ENCODE results near the gene FXYD2.

FXYD2 gene

GRCh38 chr11:117795638-117796455 lies 28.7 kb downstream of the FXYD2 start:
- no peak for DNase-seq

DNA sequence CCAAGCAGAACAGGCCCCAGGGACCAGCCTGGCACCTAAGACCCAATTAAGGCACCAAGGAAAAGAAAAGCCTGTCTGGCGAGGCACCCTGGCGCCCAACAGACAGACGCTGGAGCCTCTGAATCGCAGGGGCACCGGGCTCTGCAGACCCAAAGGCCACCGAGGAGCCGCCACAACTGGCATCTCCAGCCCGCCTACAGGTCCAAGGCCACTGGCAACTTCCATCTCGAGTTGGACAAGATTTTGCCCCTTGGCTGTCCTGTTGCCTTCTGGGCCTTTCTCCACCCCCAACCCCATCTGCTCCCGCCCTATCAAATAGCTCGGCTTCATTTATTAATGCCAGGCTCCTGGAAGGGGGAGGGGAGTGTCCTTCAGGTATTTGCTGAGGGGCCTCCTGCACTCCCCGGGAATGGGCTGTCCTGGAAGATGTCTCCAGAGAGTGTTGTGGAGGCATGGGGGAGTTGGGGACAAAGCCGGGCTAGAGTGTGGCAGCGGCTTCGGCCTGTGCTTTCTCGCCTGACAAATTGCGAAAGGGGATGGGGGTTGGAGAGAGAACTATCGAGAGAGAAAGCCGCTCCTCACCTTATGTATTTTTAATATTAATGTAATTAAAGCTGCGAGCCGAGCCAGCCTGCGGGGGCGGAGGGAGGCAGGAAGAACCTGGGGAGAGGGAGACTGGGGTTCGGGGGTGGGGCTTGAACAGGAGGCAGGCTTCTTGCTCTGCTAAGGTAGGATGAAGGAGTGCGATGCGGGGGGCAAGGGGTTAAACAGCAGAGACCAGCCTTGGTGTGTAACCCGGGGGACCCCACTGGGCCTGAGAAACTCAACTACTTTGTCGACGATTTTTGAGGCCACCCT lies 29.5 kb downstream of the FXYD2 start:
- DNase-seq: no peak

GRCh38 chr11:117794135-117794534 lies 30.4 kb downstream of the FXYD2 start:
- DNase-seq: no peak

- no peak for DNase-seq
These were observed 31.0 kb downstream of the FXYD2 start for GRCh38 chr11:117793583-117793982.

- DNase-seq: no peak
These were observed 31.6 kb downstream of the FXYD2 start for GRCh38 chr11:117792992-117793391.

GRCh38 chr11:117792241-117792640 lies 32.3 kb downstream of the FXYD2 start:
- DNase-seq: no peak

- peak; percentile 20 for DNase-seq
These were observed 34.3 kb downstream of the FXYD2 start for GRCh38 chr11:117790279-117790678.

DNA sequence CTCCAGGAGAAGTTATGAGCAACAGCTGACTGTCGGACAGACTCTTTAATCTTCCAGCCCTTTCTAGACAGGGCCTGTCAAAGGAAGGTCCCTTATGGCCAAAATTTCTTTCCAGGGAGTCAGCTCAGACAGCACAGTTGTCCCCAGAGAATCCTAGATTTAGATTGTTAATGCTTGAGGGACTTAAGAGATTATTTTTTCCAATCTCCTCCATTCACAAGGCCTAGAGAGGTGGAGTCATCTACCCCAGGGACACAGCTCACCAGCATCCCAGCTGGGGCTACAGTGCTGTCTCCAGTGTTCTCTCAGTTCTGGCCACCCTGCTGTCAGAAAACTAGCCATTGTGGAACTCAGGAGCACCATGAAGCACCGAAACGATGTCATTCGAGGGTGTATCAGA lies 35.3 kb downstream of the FXYD2 start:
- DNase-seq: no peak

DNA sequence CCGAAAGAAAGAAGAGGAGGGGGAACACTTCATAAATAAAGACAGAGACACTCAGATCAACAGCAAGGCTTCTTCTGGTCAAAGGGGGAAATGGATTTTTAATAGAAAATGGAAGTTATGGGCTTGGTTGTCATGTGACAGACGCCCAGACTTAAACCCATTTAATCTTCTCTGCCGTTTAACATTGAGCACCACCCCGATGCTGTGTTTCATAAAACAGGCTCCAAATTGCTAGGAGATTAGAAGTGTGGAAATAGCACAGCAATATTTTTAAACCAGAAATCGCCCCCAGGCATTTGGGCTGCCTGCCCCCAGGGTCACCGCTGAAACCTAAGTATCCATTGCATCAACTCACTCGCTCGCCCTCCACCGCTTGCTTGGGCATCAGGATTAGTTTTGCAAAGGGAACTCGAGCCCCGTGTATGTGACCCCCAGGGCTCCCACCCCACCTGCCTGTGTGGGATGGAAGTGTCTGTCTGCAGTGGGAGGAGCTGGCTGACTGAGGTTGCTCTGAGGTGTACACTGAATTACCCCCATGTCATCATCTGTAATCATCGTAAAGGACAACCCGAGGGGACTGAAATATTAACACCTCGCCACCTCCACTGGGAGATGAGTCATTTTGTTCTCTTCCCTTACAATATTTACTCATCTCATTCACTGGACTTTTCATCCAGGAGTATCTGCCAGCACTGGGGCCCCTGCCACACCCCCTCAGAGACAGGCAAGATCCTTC lies 38.2 kb downstream of the FXYD2 start:
- peak; percentile 62 for DNase-seq

DNA sequence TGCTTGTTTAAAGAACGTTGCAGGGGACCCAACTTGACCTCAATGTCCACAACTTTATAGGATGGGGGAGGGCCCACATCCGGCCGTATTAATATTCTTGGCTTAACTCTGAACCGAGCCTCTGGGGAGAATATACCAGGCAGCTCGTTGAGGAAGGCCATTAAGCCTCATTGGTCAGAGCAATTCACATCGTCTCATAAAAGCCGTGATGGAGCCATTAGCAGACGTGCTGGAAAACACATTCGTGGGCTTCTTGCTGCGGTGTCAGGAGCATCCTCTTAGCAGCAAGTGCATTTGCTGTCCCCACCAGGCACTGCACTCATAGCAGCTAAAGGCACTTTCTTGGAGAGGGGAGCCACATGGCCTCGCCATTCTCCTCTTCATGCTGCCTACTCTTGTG lies 42.4 kb downstream of the FXYD2 start:
- no peak for DNase-seq

GRCh38 chr11:117781627-117782026 lies 42.9 kb downstream of the FXYD2 start:
- no peak for DNase-seq

GRCh38 chr11:117780456-117780855 lies 44.1 kb downstream of the FXYD2 start:
- DNase-seq: no peak

- DNase-seq: no peak
These were observed 50.0 kb downstream of the FXYD2 start for GRCh38 chr11:117774553-117774952.

DNA sequence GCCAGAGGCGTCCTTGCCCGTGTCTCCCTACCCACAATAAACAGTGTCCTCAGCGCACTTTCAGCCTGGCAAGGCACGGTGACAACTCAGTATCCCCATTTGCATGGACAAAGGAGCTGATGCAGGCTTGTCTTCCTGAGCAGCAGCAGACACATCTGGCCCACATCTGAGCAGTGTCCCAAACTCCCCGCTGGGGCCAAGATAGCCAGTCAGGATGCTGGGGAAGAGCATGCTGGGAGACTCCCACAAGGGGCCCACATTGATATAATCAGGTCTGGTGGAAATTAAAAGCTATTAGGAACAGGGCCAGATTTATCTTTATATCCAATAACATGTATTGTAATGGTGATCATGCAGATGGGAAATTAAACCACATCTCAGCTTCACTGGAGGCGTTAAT lies 52.2 kb downstream of the FXYD2 start:
- no peak for DNase-seq

- no peak for DNase-seq
These were observed 52.7 kb downstream of the FXYD2 start for GRCh38 chr11:117771841-117772240.

DNA sequence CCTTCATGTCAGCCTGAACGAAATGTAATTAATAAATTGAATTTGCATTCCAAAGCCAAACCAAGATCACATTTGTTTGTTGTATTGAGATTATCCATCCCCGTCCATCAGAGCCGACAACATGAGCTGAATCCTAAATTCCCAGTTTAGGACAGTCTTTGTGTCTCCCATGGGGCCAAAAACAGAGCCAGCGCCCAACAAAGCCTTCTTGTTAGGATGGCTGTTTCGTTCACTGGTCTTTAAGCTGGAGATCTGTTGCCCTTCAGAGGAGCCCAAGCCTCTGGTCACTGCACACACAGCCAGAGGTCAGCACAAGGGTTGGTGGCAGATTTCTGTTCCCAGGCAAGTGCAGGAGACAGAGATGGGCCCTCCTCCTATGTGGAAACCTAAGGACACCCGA lies 53.3 kb downstream of the FXYD2 start:
- no peak for DNase-seq

- no peak for DNase-seq
These were observed 54.5 kb downstream of the FXYD2 start for GRCh38 chr11:117770061-117770460.

Measured in MV-4-11 (cell line).